WTC11 (cell line): ENCODE measurements around the gene AKAP13.

Experiments used
- FOXP1 ChIP-seq: sonication (generic); formaldehyde crosslinking; IDR thresholded peaks from 2 replicates; pipeline ENCODE4 v1.8.0; 2022; ENCODE audit warnings: missing genetic modification reagents, mild to moderate bottlenecking, moderate library complexity, borderline replicate concordance
- NR2C2 ChIP-seq: sonication (generic); formaldehyde crosslinking; IDR thresholded peaks from 2 replicates; pipeline ENCODE4 v1.8.0; 2022; ENCODE audit warnings: mild to moderate bottlenecking, missing genetic modification reagents
- TF ChIP-seq, protein P1 (sequence below): fragments of 200-600 bp; IDR thresholded peaks from 2 replicates; pipeline ENCODE4 v1.8.0; 2022; ENCODE audit warnings: antibody characterized with exemption

DNA sequence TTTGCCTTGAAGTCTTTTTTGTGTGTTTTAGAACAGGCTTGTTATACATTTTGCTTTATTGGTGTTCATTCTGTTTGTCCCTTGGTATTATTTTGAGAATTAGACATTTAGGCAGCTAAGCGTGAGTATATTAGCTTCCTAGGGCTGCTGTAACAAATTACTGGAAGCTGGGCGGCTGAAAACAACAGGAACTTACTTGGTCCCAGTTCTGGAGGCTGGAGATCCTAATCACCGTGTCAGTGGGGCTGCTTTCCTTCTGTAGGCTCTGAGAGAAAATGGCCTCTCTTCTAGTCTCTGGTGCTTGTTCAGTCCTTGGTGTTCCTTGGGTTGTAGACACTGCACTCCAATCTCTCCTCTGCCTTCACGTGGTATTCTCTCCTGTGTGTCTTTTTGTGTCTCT lies 272.1 kb downstream of the AKAP13 start:
- TF ChIP-seq FOXP1 (CRISPR knock-in tag), result no peak
- TF ChIP-seq NR2C2, result no peak
- TF ChIP-seq, protein P1, sequence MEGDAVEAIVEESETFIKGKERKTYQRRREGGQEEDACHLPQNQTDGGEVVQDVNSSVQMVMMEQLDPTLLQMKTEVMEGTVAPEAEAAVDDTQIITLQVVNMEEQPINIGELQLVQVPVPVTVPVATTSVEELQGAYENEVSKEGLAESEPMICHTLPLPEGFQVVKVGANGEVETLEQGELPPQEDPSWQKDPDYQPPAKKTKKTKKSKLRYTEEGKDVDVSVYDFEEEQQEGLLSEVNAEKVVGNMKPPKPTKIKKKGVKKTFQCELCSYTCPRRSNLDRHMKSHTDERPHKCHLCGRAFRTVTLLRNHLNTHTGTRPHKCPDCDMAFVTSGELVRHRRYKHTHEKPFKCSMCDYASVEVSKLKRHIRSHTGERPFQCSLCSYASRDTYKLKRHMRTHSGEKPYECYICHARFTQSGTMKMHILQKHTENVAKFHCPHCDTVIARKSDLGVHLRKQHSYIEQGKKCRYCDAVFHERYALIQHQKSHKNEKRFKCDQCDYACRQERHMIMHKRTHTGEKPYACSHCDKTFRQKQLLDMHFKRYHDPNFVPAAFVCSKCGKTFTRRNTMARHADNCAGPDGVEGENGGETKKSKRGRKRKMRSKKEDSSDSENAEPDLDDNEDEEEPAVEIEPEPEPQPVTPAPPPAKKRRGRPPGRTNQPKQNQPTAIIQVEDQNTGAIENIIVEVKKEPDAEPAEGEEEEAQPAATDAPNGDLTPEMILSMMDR, result no peak
